Uterus (tissue), 4 donors: ENCODE measurements around the gene EFHD1. TPM values are rescaled to one million over a fixed set of nuclear protein-coding genes. Genes with fewer than 3 reads are reported as not detected.

Source experiments
- DNase-seq, 2 donors: peaks; one replicate each; pipeline ENCODE4 v3.0.0-alpha.2; 2019 to 2020
- H3K27ac ChIP-seq, 2 donors: fragments of 200-600 bp; sonication (generic); 1 replicate in 1 of 2; 2 replicates in 1 of 2; pipeline ENCODE4 v1.5.1; 2016 to 2018
- H3K27me3 ChIP-seq, 2 donors: fragments of 200-600 bp; sonication (generic); one replicate each; pipeline ENCODE4 v1.5.1; 2018 to 2019; ENCODE audit warnings: control low read depth in 1 of 2
- H3K36me3 ChIP-seq, 2 donors: fragments of 200-600 bp; sonication (generic); one replicate each; pipeline ENCODE4 v1.5.1; 2019; ENCODE audit warnings: control low read depth in 1 of 2
- H3K4me1 ChIP-seq, 2 donors: fragments of 200-600 bp; sonication (generic); one replicate each; pipeline ENCODE4 v1.5.1; 2018 to 2019; ENCODE audit warnings: control low read depth in 1 of 2
- H3K4me3 ChIP-seq, 2 donors: fragments of 200-600 bp; sonication (generic); 1 replicate in 1 of 2; 2 replicates in 1 of 2; pipeline ENCODE4 v1.5.1; 2018 to 2019; ENCODE audit warnings: mild to moderate bottlenecking in 1 of 2
- H3K9me3 ChIP-seq, 2 donors: fragments of 200-600 bp; sonication (generic); one replicate each; pipeline ENCODE4 v1.5.1; 2019; ENCODE audit warnings: control low read depth in 1 of 2
- CTCF ChIP-seq, 4 experiments: fragments of 200-600 bp in 2 of 4; fragments of 450-650 bp in 2 of 4; sonication (generic) in 2 of 4; IDR thresholded peaks; one replicate each; pipeline ENCODE4 v1.5.1; 2016 to 2019; ENCODE audit warnings: antibody characterized with exemption in 4 of 4, mild to moderate bottlenecking in 2 of 4, moderate library complexity in 1 of 4
- POLR2A ChIP-seq, 2 donors: fragments of 450-650 bp; IDR thresholded peaks; one replicate each; pipeline ENCODE4 v1.6.1; 2016; ENCODE audit warnings: antibody characterized with exemption in 2 of 2, mild to moderate bottlenecking in 1 of 2, moderate library complexity in 1 of 2
- intact Hi-C: fragments of 100-400 bp; cut with DNase I; formaldehyde crosslinking; loops from one replicate; pipeline ENCODE4 v1.15.1; 2023; ENCODE audit warnings: low total_unique reads
- total RNA-seq, 4 donors: library from RNA; depleted of rRNA in 3 of 4; stranded (reverse); fragments of >200 nt in 3 of 4; gene quantifications; one replicate each; pipeline versions ENCODE4 v1.1.0 to v1.2.4, GENCODE V29; 2014 to 2023
- donor health status: DM: yes; HTN: yes; CAD: no.

Gene EFHD1
- total RNA-seq, 4 donors from 2014 or later = 8.5 to 102 (median 38.1) TPM

GRCh38 chr2:232693344-232693743 is 59.9 kb downstream of the EFHD1 start:
- intact Hi-C loops = no loop called here
- Histone ChIP-seq H3K4me3 (no peak overlapping the region), H3K27ac (no peak overlapping the region), H3K9me3 (no peaks in the 10 kb centered on the region), H3K27me3 (no peaks in the 10 kb centered on the region), H3K4me1 (no peaks in the 10 kb centered on the region), H3K36me3 (no peaks in the 10 kb centered on the region)
- TF ChIP-seq CTCF (IDR thresholded peaks at IDR 0.05) (no peak), POLR2A (IDR thresholded peaks at IDR 0.05) (no peak)
- DNase-seq = no peak

- intact Hi-C loops = no loop called here
- H3K4me3 ChIP-seq = peak overlapping the region; percentile 68 to 95
- peaks cover 7 to 18% of the 10 kb centered on the region in 2 donors for H3K4me1 ChIP-seq
- no peaks in the 10 kb centered on the region for H3K36me3 ChIP-seq
- TF ChIP-seq CTCF (IDR thresholded peaks at IDR 0.05) (no peak), POLR2A (IDR thresholded peaks at IDR 0.05) (no peak)
- peak overlapping the region; percentile 95 to 97 for H3K27ac ChIP-seq
- H3K27me3 ChIP-seq = no peaks in the 10 kb centered on the region
- H3K9me3 ChIP-seq = no peaks in the 10 kb centered on the region
- no peak for DNase-seq
These were observed 63.2 kb downstream of the EFHD1 start for GRCh38 chr2:232696609-232697058.

GRCh38 chr2:232697059-232697806 is 63.8 kb downstream of the EFHD1 start, which contains the start of gene GIGYF2:
Gene GIGYF2, plus strand, starts transcription at chr2:232697331. Its CDS starts 37,867 bp downstream, at chr2:232735198.
- Histone ChIP-seq H3K4me1 (peaks cover 7 to 18% of the 10 kb centered on the region in 2 donors), H3K4me3 (peak within 1 kb of the TSS; percentile 68 to 95), H3K27ac (peak within 1 kb of the TSS; percentile 95 to 97), H3K27me3 (no peaks in the 10 kb centered on the region), H3K36me3 (no peaks in the 10 kb centered on the region), H3K9me3 (no peaks in the 10 kb centered on the region)
- TF ChIP-seq POLR2A (IDR thresholded peaks at IDR 0.05) = peak; percentile 24 to 76
- peak in 1 of 4 experiments; percentile 26 for TF ChIP-seq CTCF (IDR thresholded peaks at IDR 0.05)
- intact Hi-C loops = no loop called here
- DNase-seq = peak; percentile 96 to 97

GRCh38 chr2:232697807-232698110 is 64.4 kb downstream of the EFHD1 start:
- Histone ChIP-seq H3K27ac (peak overlapping the region; percentile 95 to 97), H3K9me3 (no peaks in the 10 kb centered on the region), H3K36me3 (no peaks in the 10 kb centered on the region), H3K4me1 (peaks cover 7 to 18% of the 10 kb centered on the region in 2 donors), H3K4me3 (peak overlapping the region; percentile 68 to 95), H3K27me3 (no peaks in the 10 kb centered on the region)
- no peak for TF ChIP-seq CTCF (IDR thresholded peaks at IDR 0.05)
- no peak for TF ChIP-seq POLR2A (IDR thresholded peaks at IDR 0.05)
- DNase-seq = no peak
- intact Hi-C loops = no loop called here

GRCh38 chr2:232698556-232699091 is 65.2 kb downstream of the EFHD1 start:
- Histone ChIP-seq H3K36me3 (no peaks in the 10 kb centered on the region), H3K4me3 (peak overlapping the region; percentile 68 to 95), H3K4me1 (peaks cover 7 to 18% of the 10 kb centered on the region in 2 donors), H3K27ac (peak overlapping the region in 1 of 2 donors; percentile 95), H3K9me3 (no peaks in the 10 kb centered on the region), H3K27me3 (no peaks in the 10 kb centered on the region)
- TF ChIP-seq CTCF (IDR thresholded peaks at IDR 0.05) (no peak), POLR2A (IDR thresholded peaks at IDR 0.05) (no peak)
- no peak for DNase-seq
- intact Hi-C loops = no loop called here
